HCT116 (cell line): ENCODE data around the gene ATP6V0D1. TPM values are rescaled to one million over a fixed set of nuclear protein-coding genes. Genes with fewer than 3 reads are reported as not detected.

Source experiments
- ATAC-seq: fragments of 200-7000 bp; cut with Tn5 transposase; 2 replicates; pipeline ENCODE4 v1.9.1; 2020; ENCODE audit warnings: mild to moderate bottlenecking, moderate library complexity
- BruUV-seq: library from RNA; stranded (reverse); fragments of 400-500 nt; replicated peaks from 2 replicates; lab custom pipeline; 2021; lab: Mats Ljungman, UMichigan
- CTCF ChIA-PET: fragments of 300-600 bp; sonication (Branson Sonifier 250); formaldehyde crosslinking; loops from one replicate; lab custom pipeline; 2021; ENCODE audit warnings: antibody characterized with exemption; lab: Charles Lee
- POLR2A ChIA-PET: fragments of 300-600, 350-600 bp; sonication (Branson Sonifier 250); formaldehyde crosslinking; loops from one replicate; lab custom pipeline; 2021; ENCODE audit warnings: antibody characterized with exemption; lab: Charles Lee
- RAD21 ChIA-PET, 2 experiments: fragments of 300-600 bp; sonication (Branson Sonifier 250); formaldehyde crosslinking; loops; one replicate each; lab custom pipeline; 2023; ENCODE audit warnings: low total read pairs in 2 of 2; ENCODE audit not compliant: uncharacterized antibody in 2 of 2, unreplicated experiment in 2 of 2, low non-redundant PET in 1 of 2; lab: Charles Lee
- DNase-seq: peaks from one replicate; pipeline ENCODE4 v3.0.0-alpha.2; 2010; ENCODE audit warnings: low read depth, low spot score
- H2AFZ ChIP-seq: fragments of 200-600 bp; shearing (Covaris generic), sonication (generic); 2 replicates; pipeline ENCODE4 v1.6.1; 2017; ENCODE audit warnings: low read depth, mixed run types, mixed read lengths, antibody characterized with exemption, low read length; ENCODE audit not compliant: poor library complexity, severe bottlenecking
- H3K27ac ChIP-seq: 2 replicates; pipeline ENCODE4 v1.5.1; 2012; ENCODE audit warnings: low read depth, low read length
- H3K27me3 ChIP-seq: fragments of 200-600 bp; sonication (generic); 2 replicates; pipeline ENCODE4 v1.6.1; 2016; ENCODE audit warnings: mixed run types, low read length, mixed read lengths; ENCODE audit not compliant: insufficient read depth
- H3K36me3 ChIP-seq, 2 experiments: fragments of 200-500 bp in 1 of 2; fragments of 200-600 bp in 1 of 2; sonication (Bioruptor generic) in 1 of 2; sonication (generic) in 1 of 2; 2 replicates each; pipeline versions ENCODE4 v1.5.1 to v1.6.1; 2014 to 2016; ENCODE audit warnings: low read length in 2 of 2, inconsistent platforms in 1 of 2, mixed read lengths in 1 of 2, mixed run types in 1 of 2; ENCODE audit not compliant: insufficient read depth in 2 of 2, control insufficient read depth in 1 of 2
- H3K4me1 ChIP-seq, 2 experiments: fragments of 200-600 bp in 1 of 2; sonication (generic) in 1 of 2; 2 replicates each; pipeline versions ENCODE4 v1.5.1 to v1.6.1; 2012 to 2017; ENCODE audit warnings: low read length in 2 of 2, inconsistent platforms in 1 of 2, mild to moderate bottlenecking in 1 of 2, mixed read lengths in 1 of 2, mixed run types in 1 of 2, moderate library complexity in 1 of 2; ENCODE audit not compliant: insufficient read depth in 2 of 2, control insufficient read depth in 1 of 2
- H3K4me2 ChIP-seq: fragments of 200-600 bp; sonication (generic); 2 replicates; pipeline ENCODE4 v1.6.1; 2017; ENCODE audit warnings: mixed run types, low read length, mixed read lengths
- H3K4me3 ChIP-seq, 2 experiments: fragments of 200-600 bp in 1 of 2; sonication (generic) in 1 of 2; replicated peaks in 1 of 2; 2 replicates each; pipeline ENCODE4 v1.5.1; 2011 to 2016; ENCODE audit warnings: low read length in 2 of 2, control low read depth in 1 of 2, low read depth in 1 of 2, mild to moderate bottlenecking in 1 of 2, mixed read lengths in 1 of 2, mixed run types in 1 of 2
- H3K79me2 ChIP-seq: fragments of 200-600 bp; sonication (generic); 2 replicates; pipeline ENCODE4 v1.6.1; 2017; ENCODE audit warnings: mild to moderate bottlenecking, mixed run types, low read length, moderate library complexity, mixed read lengths; ENCODE audit not compliant: insufficient read depth
- H3K9ac ChIP-seq: fragments of 200-600 bp; sonication (generic); 2 replicates; pipeline ENCODE4 v1.6.1; 2016; ENCODE audit warnings: low read length, mixed read lengths
- H3K9me2 ChIP-seq: fragments of 200-600 bp; sonication (generic), shearing (Covaris generic); 2 replicates; pipeline ENCODE4 v1.6.1; 2017; ENCODE audit warnings: mixed run types, mild to moderate bottlenecking, moderate library complexity; ENCODE audit not compliant: insufficient read depth
- H3K9me3 ChIP-seq, 2 experiments: fragments of 200-500 bp in 1 of 2; fragments of 200-600 bp in 1 of 2; sonication (Bioruptor generic) in 1 of 2; sonication (generic) in 1 of 2; 2 replicates each; pipeline ENCODE4 v1.6.1; 2014 to 2017; ENCODE audit warnings: low read length in 2 of 2, mixed read lengths in 2 of 2, inconsistent platforms in 1 of 2, low read depth in 1 of 2, mild to moderate bottlenecking in 1 of 2, mixed run types in 1 of 2, moderate library complexity in 1 of 2; ENCODE audit not compliant: control insufficient read depth in 1 of 2, insufficient read depth in 1 of 2
- H4K20me1 ChIP-seq: fragments of 200-600 bp; sonication (generic), shearing (Covaris generic); 2 replicates; pipeline ENCODE4 v1.6.1; 2017; ENCODE audit warnings: mixed run types, mild to moderate bottlenecking, moderate library complexity; ENCODE audit not compliant: insufficient read depth
- ATF3 ChIP-seq: IDR thresholded peaks from 2 replicates; pipeline ENCODE4 v1.6.1; 2012
- CBX3 ChIP-seq: IDR thresholded peaks from 2 replicates; pipeline ENCODE4 v1.6.1; 2012; ENCODE audit warnings: low read depth
- EGR1 ChIP-seq: IDR thresholded peaks from 2 replicates; pipeline ENCODE4 v1.6.1; 2012; ENCODE audit warnings: low read depth
- ELF1 ChIP-seq: IDR thresholded peaks from 2 replicates; pipeline ENCODE4 v1.6.1; 2012; ENCODE audit warnings: low read depth, borderline replicate concordance
- EZH2phosphoT487 ChIP-seq: fragments of 200-600 bp; IDR thresholded peaks from 2 replicates; pipeline ENCODE4 v1.6.1; 2018; ENCODE audit warnings: antibody characterized with exemption, borderline replicate concordance
- FOSL1 ChIP-seq: IDR thresholded peaks from 2 replicates; pipeline ENCODE4 v1.6.1; 2012; ENCODE audit warnings: low read depth
- JUND ChIP-seq: IDR thresholded peaks from 2 replicates; pipeline ENCODE4 v1.6.1; 2012
- MAX ChIP-seq: IDR thresholded peaks from 2 replicates; pipeline ENCODE4 v1.6.1; 2012
- POLR2A ChIP-seq: IDR thresholded peaks from 2 replicates; pipeline ENCODE4 v1.7.0; 2011; ENCODE audit warnings: borderline replicate concordance; ENCODE audit not compliant: insufficient read depth, insufficient read length; ENCODE audit errors: extremely low read depth
- POLR2AphosphoS5 ChIP-seq: IDR thresholded peaks from 2 replicates; pipeline ENCODE4 v1.6.1; 2011; ENCODE audit warnings: mild to moderate bottlenecking, low read depth, low read length, moderate library complexity
- RAD21 ChIP-seq: IDR thresholded peaks from 2 replicates; pipeline ENCODE4 v1.6.1; 2012; ENCODE audit warnings: low read depth, mild to moderate bottlenecking
- REST ChIP-seq: IDR thresholded peaks from 2 replicates; pipeline ENCODE4 v1.6.1; 2012; ENCODE audit warnings: low read depth
- SIN3A ChIP-seq: IDR thresholded peaks from 2 replicates; pipeline ENCODE4 v1.6.1; 2012; ENCODE audit warnings: low read depth
- SP1 ChIP-seq: IDR thresholded peaks from 2 replicates; pipeline ENCODE4 v1.6.1; 2012; ENCODE audit warnings: low read depth
- SRF ChIP-seq: IDR thresholded peaks from 2 replicates; pipeline ENCODE4 v1.6.1; 2012; ENCODE audit warnings: low read depth
- TCF7L2 ChIP-seq: IDR thresholded peaks from 2 replicates; pipeline ENCODE4 v1.7.0; 2011; ENCODE audit warnings: borderline replicate concordance, inconsistent platforms; ENCODE audit not compliant: insufficient read depth, insufficient read length; ENCODE audit errors: extremely low read depth
- YY1 ChIP-seq: IDR thresholded peaks from 2 replicates; pipeline ENCODE4 v1.6.1; 2011; ENCODE audit warnings: low read length, low read depth, moderate library complexity, mild to moderate bottlenecking; ENCODE audit not compliant: insufficient replicate concordance; ENCODE audit errors: extremely low read depth
- ZFX ChIP-seq: fragments of 450-650 bp; IDR thresholded peaks from 2 replicates; pipeline ENCODE4 v1.6.1; 2017
- ZNF274 ChIP-seq: fragments of 200-500 bp; sonication (Bioruptor generic); IDR thresholded peaks from 2 replicates; pipeline ENCODE4 v1.6.1; 2014; ENCODE audit warnings: mild to moderate bottlenecking, low read depth, low read length, inconsistent platforms
- intact Hi-C: fragments of 100-400 bp; cut with micrococcal nuclease; formaldehyde crosslinking; loops from 2 replicates; pipeline ENCODE4 v1.10.0; 2022
- total RNA-seq: library from RNA; stranded (reverse); gene quantifications from one replicate; pipeline ENCODE4 v1.2.1, GENCODE V29; 2021; ENCODE audit not compliant: unreplicated experiment

The ATP6V0D1 gene
- total RNA-seq, 1 experiment from 2014 or later = 36.6 TPM

- Histone ChIP-seq H3K9ac (no peak overlapping the region), H2AFZ (no peak overlapping the region), H3K4me2 (no peak overlapping the region), H3K36me3 (no peaks in the 10 kb centered on the region), H4K20me1 (no peaks in the 10 kb centered on the region), H3K4me1 (peaks cover 6 to 19% of the 10 kb centered on the region in 2 experiments; a peak in 3 of 4 replicates), H3K9me3 (no peaks in the 10 kb centered on the region), H3K9me2 (no peaks in the 10 kb centered on the region), H3K79me2 (peaks cover 10% of the 10 kb centered on the region; the same call in 1 of the 2 replicates), H3K27me3 (no peaks in the 10 kb centered on the region), H3K4me3 (no peak overlapping the region), H3K27ac (no peak overlapping the region)
- ChIA-PET POLR2A (no interaction called here), RAD21 (interaction anchor here in 1 of 2 experiments (1.2 kb wide), 1 partner anchor 18 kb away, joined by 5 read pairs; no protein-coding TSS in a partner anchor), CTCF (interaction anchor here (1.1 to 3.4 kb wide), 4 partner anchors 7 to 36 kb away, joined by 3 to 15 read pairs (median 6); no protein-coding TSS in a partner anchor)
- TF ChIP-seq CBX3 = no peak
- no peak for TF ChIP-seq FOSL1
- no peak for TF ChIP-seq JUND
- TF ChIP-seq SRF = no peak
- no peak for TF ChIP-seq TCF7L2
- no peak for TF ChIP-seq EZH2phosphoT487
- no peak for TF ChIP-seq ZNF274
- TF ChIP-seq ATF3 = no peak
- TF ChIP-seq MAX = no peak
- no peak for TF ChIP-seq ZFX
- TF ChIP-seq ELF1 = no peak
- no peak for TF ChIP-seq REST
- no peak for TF ChIP-seq POLR2A
- TF ChIP-seq SP1 = no peak
- TF ChIP-seq YY1 = no peak
- no peak for TF ChIP-seq RAD21
- no peak for TF ChIP-seq SIN3A
- no peak for TF ChIP-seq EGR1
- no peak for TF ChIP-seq POLR2AphosphoS5
- no peak for DNase-seq
- no TSS peak for BruUV-seq
- intact Hi-C loops = no loop called here
- ATAC-seq = no peak
Observed at GRCh38 chr16:67463691-67464090, 17.3 kb downstream of the ATP6V0D1 start.
